Heart right ventricle (tissue), 16 donors: ENCODE measurements around the gene HMCN1. TPM values are rescaled to one million over a fixed set of nuclear protein-coding genes. Genes with fewer than 3 reads are reported as not detected.
A peak's percentile ranks its signal among the peaks of the same experiment; 100 is the strongest.

Source experiments
- ATAC-seq, 8 donors: fragments of 200-7000 bp; cut with Tn5 transposase; one replicate each; pipeline ENCODE4 v1.9.1; 2020; ENCODE audit warnings: mild to moderate bottlenecking in 8 of 8, moderate library complexity in 8 of 8, moderate number of reproducible peaks in 1 of 8
- DNase-seq, 2 donors: peaks; one replicate each; pipeline ENCODE4 v3.0.0-alpha.2; 2020
- H3K27ac ChIP-seq, 10 donors: fragments of 200-600 bp; sonication (generic) in 2 of 10; one replicate each; pipeline versions ENCODE4 v1.5.0 to v1.8.0; 2020 to 2022; ENCODE audit warnings: mild to moderate bottlenecking in 3 of 10
- H3K27me3 ChIP-seq, 7 donors: fragments of 200-600 bp; one replicate each; pipeline ENCODE4 v1.8.0; 2021 to 2022; ENCODE audit warnings: mild to moderate bottlenecking in 2 of 7
- H3K36me3 ChIP-seq, 9 donors: fragments of 200-600 bp; sonication (generic) in 1 of 9; one replicate each; pipeline versions ENCODE4 v1.5.0 to v1.8.0; 2020 to 2022; ENCODE audit warnings: mild to moderate bottlenecking in 2 of 9
- H3K4me1 ChIP-seq, 9 donors: fragments of 200-600 bp; sonication (generic) in 1 of 9; one replicate each; pipeline versions ENCODE4 v1.5.0 to v1.8.0; 2020 to 2022; ENCODE audit warnings: mild to moderate bottlenecking in 4 of 9
- H3K4me3 ChIP-seq, 10 donors: fragments of 200-600 bp; sonication (generic) in 2 of 10; one replicate each; pipeline versions ENCODE4 v1.5.0 to v1.8.0; 2020 to 2022; ENCODE audit warnings: mild to moderate bottlenecking in 7 of 10, moderate library complexity in 2 of 10
- H3K9me3 ChIP-seq, 11 donors: fragments of 200-600 bp in 10 of 11; sonication (generic) in 2 of 11; one replicate each; pipeline versions ENCODE4 v1.5.0 to v1.8.0; 2013 to 2022; ENCODE audit warnings: mild to moderate bottlenecking in 2 of 11, control low read depth in 1 of 11, moderate library complexity in 1 of 11
- CTCF ChIP-seq, 9 donors: fragments of 200-600 bp; sonication (generic) in 2 of 9; IDR thresholded peaks; one replicate each; pipeline versions ENCODE4 v1.5.0 to v1.8.0; 2021 to 2022; ENCODE audit warnings: antibody characterized with exemption in 9 of 9, mild to moderate bottlenecking in 5 of 9, moderate library complexity in 1 of 9
- WGBS, 2 donors: extraction: QIAGEN DNeasy Blood & Tissue Kit; methylation state at CpG; one replicate each; pipeline ENCODE4 v1.1.7; 2013; ENCODE audit warnings: inconsistent platforms in 1 of 2; 5-methylcytosine and 5-hydroxymethylcytosine counted together
- intact Hi-C, 10 donors: fragments of 100-400 bp; cut with DNase I; formaldehyde crosslinking; loops; one replicate each; pipeline versions ENCODE4 v1.11.1 to v1.14.2; 2022
- polyA plus RNA-seq, 2 donors: library from polyadenylated mRNA; stranded (reverse); fragments of 200-250 nt; gene quantifications; one replicate each; pipeline ENCODE4 v1.2.3, GENCODE V29; 2013
- total RNA-seq, 10 donors: library from RNA; stranded (reverse); fragmentation: NEBNext Ultra II Directional in 3 of 10; extraction: Animal tissue kit (Norgen Biotek cat#: 25700) in 3 of 10; gene quantifications; one replicate each; pipeline versions ENCODE4 v1.2.1 to v1.2.4, GENCODE V29; 2021 to 2023
- donor health status: Arrhythmogenic right ventricular cardiomyopathy.
- donor health status: ischemic (EF 13 %, LVEDD 7.1; RV severe dilation, severe dysfunction).
- donor health status: healthy with polysubstance abuse.
- donor health status: DM: no; HTN: yes; CAD: no.
- donor health status: DM: no; HTN: no; CAD: no.
- donor health status: ischemic (EF 25% LVEDD 6.9; RV normal size, moderate dysfunction).
- donor health status: ischemic (EF 25% LVEDD 5.7; RV mildly dilated, moderate dysfunction).
- donor health status: healthy.
- donor health status: DM: yes; HTN: yes; CAD: no.
- donor health status: Ischemic cardiomyopathy.
- donor health status: ischemic (EF 35%, LVEDD 5.7; RV mildly dilated, moderate dysfunction).
- donor health status: nonischemic (EF 11% LVEDD 7.7; RV severe dilation, severe dysfunction).
- donor health status: DM: yes; HTN: yes; CAD: no.
- donor health status: PGD.
- donor health status: ischemic (EF 29% LVEDD 5.4; RV normal size, mild dysfunction).
- donor health status: nonischemic (EF 23%, LVEDD 6.1; RV moderate dilation, normal function).

Gene HMCN1
- total and polyA plus RNA-seq, 12 donors, result 3.4 to 12.4 (median 6.2) TPM

GRCh38 chr1:185974367-185975170 is 240.4 kb downstream of the HMCN1 start:
- TF ChIP-seq CTCF (IDR thresholded peaks at IDR 0.05), result no peak
- ATAC-seq, result peak in 4 of 8 donors; percentile 31 to 52 (median 41)
- WGBS, 2 donors, result 78 to 90% methylated on average over 3 of the region's 3 CpGs
- no peaks in the 10 kb centered on the region for H3K27me3 ChIP-seq
- peaks cover 0 to 15% (median 0%) of the 10 kb centered on the region in 9 donors for H3K36me3 ChIP-seq
- H3K4me3 ChIP-seq, result no peak overlapping the region
- H3K9me3 ChIP-seq, result no peaks in the 10 kb centered on the region
- peaks cover 0 to 42% (median 6%) of the 10 kb centered on the region in 9 donors for H3K4me1 ChIP-seq
- peak overlapping the region in 2 of 10 donors; percentile 23 to 42 for H3K27ac ChIP-seq
- no peak for DNase-seq
- intact Hi-C loops, result no loop called here

GRCh38 chr1:185980891-185981290 is 246.7 kb downstream of the HMCN1 start:
- no peak for DNase-seq
- Histone ChIP-seq H3K9me3 (no peaks in the 10 kb centered on the region), H3K27me3 (no peaks in the 10 kb centered on the region), H3K4me3 (no peak overlapping the region), H3K4me1 (peaks cover 0 to 24% (median 11%) of the 10 kb centered on the region in 9 donors), H3K36me3 (peaks cover 0 to 3% (median 0%) of the 10 kb centered on the region in 9 donors), H3K27ac (no peak overlapping the region)
- TF ChIP-seq CTCF (IDR thresholded peaks at IDR 0.05), result no peak
- intact Hi-C loops, result loop anchor here in 1 of 10 donors (10.0 kb wide), 1 partner anchor 246 kb away; the partner anchor contains the start of gene HMCN1
- 98 to 100% methylated on average over 1 of the region's 1 CpG for WGBS, 2 donors
- no peak for ATAC-seq

GRCh38 chr1:185984113-185984836 is 250.1 kb downstream of the HMCN1 start:
- no peaks in the 10 kb centered on the region for H3K9me3 ChIP-seq
- WGBS, 2 donors, result 63 to 70% methylated on average over 4 of the region's 4 CpGs
- peaks cover 0 to under 1% (median 0%) of the 10 kb centered on the region in 9 donors for H3K36me3 ChIP-seq
- no peak overlapping the region for H3K4me3 ChIP-seq
- peak overlapping the region in 6 of 10 donors; percentile 15 to 68 (median 50) for H3K27ac ChIP-seq
- H3K4me1 ChIP-seq, result peaks cover 0 to 27% (median 11%) of the 10 kb centered on the region in 9 donors
- ATAC-seq (peak; percentile 78 to 95 (median 86)), DNase-seq (no peak)
- intact Hi-C loops, result loop anchor here in 1 of 10 donors (10.0 kb wide), 1 partner anchor 249 kb away; the partner anchor contains the start of gene HMCN1
- no peak for TF ChIP-seq CTCF (IDR thresholded peaks at IDR 0.05)
- no peaks in the 10 kb centered on the region for H3K27me3 ChIP-seq

GRCh38 chr1:185987611-185988321 is 253.6 kb downstream of the HMCN1 start:
- intact Hi-C loops, result loop anchor here in 2 of 10 donors (2.0 to 10.0 kb wide), 2 partner anchors 75 to 253 kb away; partner anchors contain the start of gene HMCN1 (in 1 of the 2)

More at GRCh38 chr1:185987611-185988321, 253.6 kb downstream of the HMCN1 start:
- no peaks in the 10 kb centered on the region for H3K9me3 ChIP-seq
- WGBS, 2 donors, result 85 to 86% methylated on average over 7 of the region's 7 CpGs
- no peak for TF ChIP-seq CTCF (IDR thresholded peaks at IDR 0.05)
- no peak for DNase-seq
- ATAC-seq, result no peak
- H3K4me1 ChIP-seq, result peaks cover 0 to 27% (median 11%) of the 10 kb centered on the region in 9 donors
- no peak overlapping the region for H3K27ac ChIP-seq
- H3K27me3 ChIP-seq, result no peaks in the 10 kb centered on the region
- peaks cover 0 to 27% (median 0%) of the 10 kb centered on the region in 9 donors for H3K36me3 ChIP-seq
- no peak overlapping the region for H3K4me3 ChIP-seq
